Vagina (tissue), 2 donors: Measurements from ENCODE around the gene PI3. TPM values are rescaled to one million over a fixed set of nuclear protein-coding genes. Genes with fewer than 3 reads are reported as not detected.

ENCODE experiments used
- DNase-seq, 2 donors: peaks; one replicate each; pipeline ENCODE4 v3.0.0-alpha.2; 2017; ENCODE audit errors: extremely low spot score in 2 of 2
- H3K27ac ChIP-seq: fragments of 200-600 bp; sonication (generic); one replicate; pipeline ENCODE4 v1.5.1; 2019
- H3K27me3 ChIP-seq: fragments of 200-600 bp; sonication (generic); one replicate; pipeline ENCODE4 v1.5.1; 2019
- H3K36me3 ChIP-seq, 2 donors: fragments of 200-600 bp; sonication (generic); one replicate each; pipeline ENCODE4 v1.5.1; 2017 to 2019
- H3K4me1 ChIP-seq: fragments of 200-600 bp; sonication (generic); one replicate; pipeline ENCODE4 v1.5.1; 2019
- H3K4me3 ChIP-seq, 2 donors: fragments of 200-600 bp; sonication (generic); 1 replicate in 1 of 2; 2 replicates in 1 of 2; pipeline ENCODE4 v1.5.1; 2016 to 2019
- H3K9me3 ChIP-seq: fragments of 200-600 bp; sonication (generic); one replicate; pipeline ENCODE4 v1.5.1; 2019
- CTCF ChIP-seq, 3 experiments: fragments of 450-650 bp in 2 of 3; fragments of 200-600 bp in 1 of 3; sonication (generic) in 1 of 3; IDR thresholded peaks; one replicate each; pipeline ENCODE4 v1.5.1; 2017 to 2019; ENCODE audit warnings: antibody characterized with exemption in 3 of 3, mild to moderate bottlenecking in 2 of 3, moderate library complexity in 2 of 3
- POLR2A ChIP-seq, 2 donors: fragments of 450-650 bp; IDR thresholded peaks; one replicate each; pipeline ENCODE4 v1.6.1; 2017; ENCODE audit warnings: antibody characterized with exemption in 2 of 2, mild to moderate bottlenecking in 2 of 2, moderate library complexity in 2 of 2
- POLR2AphosphoS5 ChIP-seq, 2 donors: sonication (generic); formaldehyde crosslinking; IDR thresholded peaks; one replicate each; pipeline ENCODE4 v1.9.0; 2017; ENCODE audit warnings: antibody characterized with exemption in 2 of 2, mild to moderate bottlenecking in 2 of 2, low read depth in 1 of 2; ENCODE audit not compliant: insufficient read depth in 1 of 2
- intact Hi-C: fragments of 100-400 bp; cut with DNase I; formaldehyde crosslinking; loops from one replicate; pipeline ENCODE4 v1.15.1; 2023
- total RNA-seq: library from RNA; depleted of rRNA; stranded (reverse); fragments of >200 nt; gene quantifications from one replicate; pipeline ENCODE4 v1.2.3, GENCODE V29; 2016

Gene PI3
- total RNA-seq, 1 donor from 2014 or later: 234 TPM

GRCh38 chr20:45183084-45183483 is 8.4 kb downstream of the PI3 start:
- Histone ChIP-seq H3K27me3 (no peaks in the 10 kb centered on the region), H3K9me3 (no peaks in the 10 kb centered on the region), H3K4me3 (no peak overlapping the region), H3K27ac (no peak overlapping the region), H3K36me3 (no peaks in the 10 kb centered on the region), H3K4me1 (no peaks in the 10 kb centered on the region)
- TF ChIP-seq POLR2AphosphoS5 (IDR thresholded peaks at IDR 0.05; ENCODE audit: insufficient read depth in 1 of 2, low read depth in 1 of 2): no peak
- TF ChIP-seq POLR2A (IDR thresholded peaks at IDR 0.05): no peak
- TF ChIP-seq CTCF (IDR thresholded peaks at IDR 0.05): no peak
- no peak for DNase-seq
- intact Hi-C loops: no loop called here

- no peaks in the 10 kb centered on the region for H3K27me3 ChIP-seq
- H3K9me3 ChIP-seq: no peaks in the 10 kb centered on the region
- no peaks in the 10 kb centered on the region for H3K36me3 ChIP-seq
- intact Hi-C loops: no loop called here
- DNase-seq: no peak
- no peaks in the 10 kb centered on the region for H3K4me1 ChIP-seq
- H3K4me3 ChIP-seq: no peak overlapping the region
- no peak overlapping the region for H3K27ac ChIP-seq
- no peak for TF ChIP-seq POLR2A (IDR thresholded peaks at IDR 0.05)
- no peak for TF ChIP-seq POLR2AphosphoS5 (IDR thresholded peaks at IDR 0.05; ENCODE audit: insufficient read depth in 1 of 2, low read depth in 1 of 2)
- TF ChIP-seq CTCF (IDR thresholded peaks at IDR 0.05): no peak
Measured at GRCh38 chr20:45187693-45188092, 13.0 kb downstream of the PI3 start.

GRCh38 chr20:45189067-45189609 is 14.4 kb downstream of the PI3 start:
- Histone ChIP-seq H3K9me3 (no peaks in the 10 kb centered on the region), H3K27me3 (no peaks in the 10 kb centered on the region), H3K4me1 (no peaks in the 10 kb centered on the region), H3K27ac (no peak overlapping the region), H3K4me3 (no peak overlapping the region), H3K36me3 (no peaks in the 10 kb centered on the region)
- DNase-seq: no peak
- TF ChIP-seq CTCF (IDR thresholded peaks at IDR 0.05) (no peak), POLR2AphosphoS5 (IDR thresholded peaks at IDR 0.05; ENCODE audit: insufficient read depth in 1 of 2, low read depth in 1 of 2) (no peak), POLR2A (IDR thresholded peaks at IDR 0.05) (no peak)
- intact Hi-C loops: no loop called here

- intact Hi-C loops: no loop called here
- no peaks in the 10 kb centered on the region for H3K9me3 ChIP-seq
- no peak overlapping the region for H3K27ac ChIP-seq
- H3K36me3 ChIP-seq: no peaks in the 10 kb centered on the region
- TF ChIP-seq POLR2A (IDR thresholded peaks at IDR 0.05) (no peak), CTCF (IDR thresholded peaks at IDR 0.05) (no peak), POLR2AphosphoS5 (IDR thresholded peaks at IDR 0.05; ENCODE audit: insufficient read depth in 1 of 2, low read depth in 1 of 2) (no peak)
- no peak overlapping the region for H3K4me3 ChIP-seq
- no peaks in the 10 kb centered on the region for H3K4me1 ChIP-seq
- no peaks in the 10 kb centered on the region for H3K27me3 ChIP-seq
- DNase-seq: no peak
Measured at GRCh38 chr20:45189861-45190260, 15.2 kb downstream of the PI3 start.

- H3K4me3 ChIP-seq: no peak overlapping the region
- no peak for DNase-seq
- H3K9me3 ChIP-seq: no peaks in the 10 kb centered on the region
- intact Hi-C loops: no loop called here
- no peaks in the 10 kb centered on the region for H3K4me1 ChIP-seq
- no peaks in the 10 kb centered on the region for H3K36me3 ChIP-seq
- TF ChIP-seq CTCF (IDR thresholded peaks at IDR 0.05): no peak
- TF ChIP-seq POLR2A (IDR thresholded peaks at IDR 0.05): no peak
- no peak for TF ChIP-seq POLR2AphosphoS5 (IDR thresholded peaks at IDR 0.05; ENCODE audit: insufficient read depth in 1 of 2, low read depth in 1 of 2)
- H3K27ac ChIP-seq: no peak overlapping the region
- H3K27me3 ChIP-seq: no peaks in the 10 kb centered on the region
Measured at GRCh38 chr20:45191926-45192325, 17.2 kb downstream of the PI3 start.
